H1 (cell line): ENCODE results near the gene NXPE1. TPM values are rescaled to one million over a fixed set of nuclear protein-coding genes. Genes with fewer than 3 reads are reported as not detected.

ENCODE experiments used
- CHD7 ChIP-seq: fragments of 300-600 bp; sonication (generic); IDR thresholded peaks from 2 replicates; pipeline ENCODE4 v1.7.1; 2012; ENCODE audit warnings: low read length, moderate library complexity, mild to moderate bottlenecking, inconsistent platforms; ENCODE audit not compliant: insufficient replicate concordance
- EP300 ChIP-seq, 2 experiments: IDR thresholded peaks; 1 replicate in 1 of 2; 2 replicates in 1 of 2; pipeline ENCODE4 v1.6.1; 2011 to 2012; ENCODE audit warnings: low read depth in 2 of 2, low read length in 2 of 2, mild to moderate bottlenecking in 2 of 2, borderline replicate concordance in 1 of 2, inconsistent platforms in 1 of 2, moderate library complexity in 1 of 2
- EZH2 ChIP-seq: fragments of 200-600 bp; sonication (generic); IDR thresholded peaks from 2 replicates; pipeline ENCODE4 v1.7.1; 2012; ENCODE audit warnings: low read depth, mild to moderate bottlenecking, moderate library complexity, low read length, inconsistent platforms; ENCODE audit not compliant: severe bottlenecking
- HDAC2 ChIP-seq, 2 experiments: fragments of 300-600 bp in 1 of 2; sonication (generic) in 1 of 2; IDR thresholded peaks; 2 replicates each; pipeline ENCODE4 v1.6.1; 2011 to 2012; ENCODE audit warnings: low read depth in 2 of 2, low read length in 2 of 2, mild to moderate bottlenecking in 2 of 2, moderate library complexity in 2 of 2, borderline replicate concordance in 1 of 2, inconsistent platforms in 1 of 2
- POLR2AphosphoS5 ChIP-seq: IDR thresholded peaks from 2 replicates; pipeline ENCODE4 v1.6.1; 2011; ENCODE audit warnings: low read depth, low read length
- polyA plus RNA-seq, 7 experiments: library from polyadenylated mRNA; depleted of rRNA in 3 of 7; stranded (reverse) in 5 of 7; unstranded in 2 of 7; fragments of >200 nt in 5 of 7; fragments of 200-250 nt in 2 of 7; gene quantifications; 1 replicate in 5 of 7; 2 replicates in 1 of 7; 4 replicates in 1 of 7; pipeline versions ENCODE4 v1.2.1 to v1.2.3, GENCODE V29; 2011 to 2013; ENCODE audit warnings: missing spikeins in 2 of 7, mixed read lengths in 2 of 7
- total RNA-seq: library from RNA; stranded (reverse); fragmentation: NEBNext Ultra II Directional; extraction: Animal tissue kit (Norgen Biotek cat#: 25700); gene quantifications from 2 replicates; pipeline ENCODE4 v1.2.1, GENCODE V29; 2021

NXPE1 gene
- total and polyA plus RNA-seq, 2 of the 8 experiments (the other 6 are each of a cell fraction or from before 2014, with no cell fraction given): not detected

- TF ChIP-seq CHD7 (no peak), EZH2 (no peak), EP300 (IDR thresholded peaks at IDR 0.05; ENCODE audit: borderline replicate concordance in 1 of 2, low read depth in 2 of 2, low read length in 2 of 2) (no peak), POLR2AphosphoS5 (no peak), HDAC2 (IDR thresholded peaks at IDR 0.05; ENCODE audit: borderline replicate concordance in 1 of 2, low read depth in 2 of 2, low read length in 2 of 2) (no peak)
- TF ChIP-seq, all 59 proteins: peak for 0
These were observed 3.5 kb downstream of the NXPE1 start (continued) for GRCh38 chr11:114556135-114556534.
